C1 segment of cervical spinal cord (tissue), 14 donors: Measurements from ENCODE around the gene PSMD3.
"Not testable (repeated sequence)": the region's sequence is repeated elsewhere in the genome, so short reads cannot be mapped to it uniquely, and the experiment has no call there.

Experiments used
- DNase-seq, 14 donors: peaks; one replicate each; lab custom pipeline; 2025; lab: John Stamatoyannopoulos, UW

PSMD3 gene

GRCh38 chr17:39980351-39981206 lies at the start of gene PSMD3:
Gene PSMD3, plus strand, starts transcription at chr17:39980807. Its CDS starts 164 bp downstream, at chr17:39980971.
- peak; percentile 78 to 100 (median 96) for DNase-seq

GRCh38 chr17:39933912-39934311 lies 46.7 kb upstream of the PSMD3 start:
- no peak for DNase-seq

DNA sequence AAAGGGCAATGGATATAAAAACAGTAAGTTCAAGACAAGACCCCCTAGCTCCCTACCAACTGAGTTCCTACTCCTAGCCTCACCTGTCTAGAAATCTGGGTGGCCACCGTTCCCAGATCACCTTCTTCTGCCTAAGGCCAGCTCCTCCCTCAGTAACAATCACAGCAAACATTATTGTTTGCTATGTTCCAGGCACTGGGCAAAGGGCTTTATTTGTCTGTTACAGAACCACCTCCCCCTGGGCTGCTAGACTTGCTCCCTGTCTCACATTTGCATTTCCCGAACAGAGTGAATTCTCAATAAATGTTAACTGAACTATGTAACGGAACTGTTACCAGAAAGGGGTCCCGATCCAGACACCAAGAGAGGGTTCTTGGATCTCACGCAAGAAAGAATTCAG lies 46.3 kb upstream of the PSMD3 start:
- DNase-seq: no peak

GRCh38 chr17:39935909-39936308 lies 44.7 kb upstream of the PSMD3 start:
- DNase-seq: no peak

DNA sequence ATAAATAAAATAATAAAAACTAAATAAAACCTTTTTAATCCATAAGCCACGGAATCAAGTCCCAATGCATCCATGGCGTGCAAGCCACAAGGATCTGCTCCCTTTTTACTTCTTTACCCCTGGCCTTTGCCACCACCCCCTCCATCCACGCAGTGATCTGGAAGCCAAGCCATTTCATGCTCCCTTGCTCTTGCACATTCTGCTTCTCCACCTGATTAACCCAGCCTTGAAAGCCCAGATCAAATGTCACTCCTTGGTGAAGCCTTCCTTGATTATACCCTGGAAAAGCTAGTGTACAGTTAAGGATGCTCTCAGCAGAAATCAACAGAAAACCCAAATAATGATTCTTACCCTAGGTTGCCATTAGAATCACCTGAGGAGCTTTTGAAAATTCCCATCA lies 43.2 kb upstream of the PSMD3 start:
- no peak for DNase-seq

- DNase-seq: no peak
These were observed 42.3 kb upstream of the PSMD3 start for GRCh38 chr17:39938140-39938869.

GRCh38 chr17:39939106-39939505 lies 41.5 kb upstream of the PSMD3 start:
- no peak for DNase-seq

GRCh38 chr17:39939588-39940419 lies 40.8 kb upstream of the PSMD3 start:
- peak in 1 of 14 donors; percentile 4 for DNase-seq

- DNase-seq: peak in 1 of 14 donors; percentile 9
These were observed 36.8 kb upstream of the PSMD3 start for GRCh38 chr17:39943702-39944392.

GRCh38 chr17:39944393-39944711 lies 36.3 kb upstream of the PSMD3 start:
- DNase-seq: no peak

GRCh38 chr17:39946551-39947330 lies 33.9 kb upstream of the PSMD3 start:
- DNase-seq: no peak

DNA sequence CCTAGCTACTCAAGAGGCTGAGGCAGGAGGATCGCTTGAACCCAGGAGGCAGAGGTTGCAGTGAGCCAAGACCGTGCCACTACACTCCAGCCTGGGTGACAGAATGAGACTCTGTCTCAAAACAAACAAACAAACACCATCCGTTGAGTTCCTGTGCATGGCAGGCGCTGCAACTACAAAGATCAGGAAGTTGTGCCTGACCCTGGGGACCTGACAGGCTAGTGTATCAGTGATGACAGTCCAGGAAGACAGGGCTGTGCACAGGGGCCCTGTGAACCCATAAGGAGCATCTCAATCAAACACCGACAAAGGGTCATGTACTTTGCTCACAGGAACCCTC lies 32.1 kb upstream of the PSMD3 start:
- not testable (repeated sequence) for DNase-seq

DNA sequence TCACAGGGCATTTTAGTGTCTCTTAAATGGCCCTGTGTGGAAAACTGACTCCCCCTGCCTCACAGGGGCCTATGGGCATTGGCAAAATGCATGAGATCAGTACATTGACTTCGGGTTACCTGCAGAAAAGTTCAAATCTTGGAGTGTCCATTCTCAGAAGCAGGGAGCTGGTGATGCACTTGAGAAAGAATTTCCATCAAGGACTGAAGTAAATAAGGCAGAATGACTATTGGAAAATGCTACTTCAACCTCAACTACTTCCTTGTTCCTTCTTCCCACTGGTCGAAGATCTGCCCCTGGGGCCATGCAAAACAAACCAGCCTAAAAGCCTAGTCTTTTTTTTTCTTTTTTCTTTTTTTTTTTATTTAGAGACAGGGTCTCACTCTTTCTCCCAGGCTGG lies 31.6 kb upstream of the PSMD3 start:
- no peak for DNase-seq

- no peak for DNase-seq
These were observed 29.7 kb upstream of the PSMD3 start for GRCh38 chr17:39950871-39951348.

DNA sequence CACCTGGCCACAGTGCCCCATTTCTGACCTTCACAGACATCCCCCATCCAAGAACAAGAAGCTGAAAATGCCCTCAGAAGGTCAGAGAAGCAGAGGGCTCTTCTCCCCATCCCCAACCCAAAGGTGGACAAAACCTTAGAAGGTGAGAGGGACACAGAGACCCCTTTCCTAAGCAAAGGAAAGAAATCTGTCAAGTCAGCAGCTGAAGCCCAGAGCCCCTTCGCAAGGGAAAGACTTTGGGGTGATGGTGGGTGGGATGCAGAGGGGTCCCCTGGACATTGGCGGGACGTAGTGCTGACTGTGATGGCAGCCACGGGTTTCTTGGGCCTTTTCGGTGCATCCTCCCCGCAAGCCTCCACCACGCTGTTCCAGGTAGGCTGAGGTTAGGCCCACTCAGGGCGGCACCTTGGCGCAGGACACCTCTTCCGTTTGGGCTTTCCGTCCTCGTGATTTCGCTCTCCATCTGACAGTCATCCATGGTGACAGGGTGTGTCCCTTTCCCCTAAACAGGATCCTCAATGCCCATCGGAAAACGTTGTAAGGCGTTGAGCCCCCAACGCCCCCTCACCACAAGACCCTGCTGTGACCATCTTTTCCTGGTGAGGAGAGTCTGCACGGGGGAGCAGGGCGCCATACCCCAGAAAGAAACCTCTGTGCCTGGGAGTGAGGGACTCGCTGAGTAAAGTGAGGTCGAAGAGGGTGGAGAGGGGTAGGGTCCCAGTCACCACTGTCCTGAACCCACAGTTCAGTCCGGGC lies 28.5 kb upstream of the PSMD3 start:
- DNase-seq: no peak

DNA sequence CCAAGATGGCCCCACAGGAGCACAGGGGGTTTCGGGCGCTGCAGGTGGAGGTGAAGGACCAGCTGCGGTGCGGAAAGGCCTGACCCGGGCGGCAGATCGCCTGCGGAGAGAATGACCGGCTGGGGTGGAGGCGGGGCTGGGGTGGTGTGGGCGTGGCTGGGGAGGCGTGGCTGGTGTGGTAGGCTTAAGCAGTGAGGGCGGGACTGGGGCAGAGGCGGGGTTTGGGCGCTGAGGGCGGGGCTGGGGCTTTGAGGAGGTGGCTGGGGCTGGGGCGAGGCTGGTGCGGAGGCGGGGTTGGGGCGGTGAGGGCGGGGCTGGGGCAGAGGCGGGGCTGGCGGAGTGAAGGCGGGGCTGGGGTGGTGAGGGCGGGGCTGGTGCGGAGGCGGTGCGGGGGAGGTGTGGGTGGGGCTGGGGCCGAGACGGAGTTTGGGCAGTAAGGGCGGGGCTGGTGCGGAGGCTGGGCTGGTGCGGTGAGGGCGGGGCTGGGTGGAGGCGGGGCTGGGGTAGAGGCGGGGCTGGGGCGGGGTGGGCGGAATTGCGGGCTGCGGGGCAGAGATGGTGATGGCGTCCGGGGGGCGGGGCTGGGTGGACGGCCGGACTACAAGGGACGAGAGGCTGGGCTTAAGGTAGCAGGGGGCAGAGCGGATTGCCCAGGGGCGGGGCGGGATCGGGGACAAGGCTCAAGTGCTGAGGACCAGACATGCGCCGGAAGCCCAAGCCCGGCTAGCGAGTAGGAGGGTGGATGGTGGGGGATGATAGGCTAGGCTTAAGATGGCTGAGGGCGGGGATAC lies 27.7 kb upstream of the PSMD3 start:
- peak; percentile 58 to 99 (median 94) for DNase-seq

GRCh38 chr17:39953471-39953888 lies 27.1 kb upstream of the PSMD3 start:
- peak in 1 of 14 donors; percentile 46 for DNase-seq

- no peak for DNase-seq
These were observed 25.7 kb upstream of the PSMD3 start for GRCh38 chr17:39954876-39955275.

- DNase-seq: no peak
These were observed 24.8 kb upstream of the PSMD3 start for GRCh38 chr17:39955726-39956225.
